Measurements from ENCODE around the gene MTOR.

DNA sequence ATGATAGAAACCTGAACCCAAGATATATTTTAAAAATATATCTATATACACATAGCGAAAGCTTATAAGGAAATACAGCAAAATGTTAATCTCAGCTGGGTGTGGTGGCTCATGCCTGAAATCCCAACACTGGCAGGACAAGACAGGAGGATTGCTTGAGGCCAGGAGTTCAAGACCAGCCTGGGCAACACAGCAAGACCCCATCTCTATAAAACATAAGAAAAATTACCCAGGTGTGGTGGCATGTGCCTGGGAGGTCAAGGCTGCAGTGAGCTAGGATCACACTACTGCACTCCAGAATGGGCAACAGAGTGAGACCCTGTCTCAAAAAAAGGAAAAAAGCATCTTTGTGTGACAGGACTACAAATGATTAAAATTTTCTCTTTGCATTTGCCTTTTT, 196.6 kb downstream of the MTOR start:
- TF ChIP-seq, protein P1, sequence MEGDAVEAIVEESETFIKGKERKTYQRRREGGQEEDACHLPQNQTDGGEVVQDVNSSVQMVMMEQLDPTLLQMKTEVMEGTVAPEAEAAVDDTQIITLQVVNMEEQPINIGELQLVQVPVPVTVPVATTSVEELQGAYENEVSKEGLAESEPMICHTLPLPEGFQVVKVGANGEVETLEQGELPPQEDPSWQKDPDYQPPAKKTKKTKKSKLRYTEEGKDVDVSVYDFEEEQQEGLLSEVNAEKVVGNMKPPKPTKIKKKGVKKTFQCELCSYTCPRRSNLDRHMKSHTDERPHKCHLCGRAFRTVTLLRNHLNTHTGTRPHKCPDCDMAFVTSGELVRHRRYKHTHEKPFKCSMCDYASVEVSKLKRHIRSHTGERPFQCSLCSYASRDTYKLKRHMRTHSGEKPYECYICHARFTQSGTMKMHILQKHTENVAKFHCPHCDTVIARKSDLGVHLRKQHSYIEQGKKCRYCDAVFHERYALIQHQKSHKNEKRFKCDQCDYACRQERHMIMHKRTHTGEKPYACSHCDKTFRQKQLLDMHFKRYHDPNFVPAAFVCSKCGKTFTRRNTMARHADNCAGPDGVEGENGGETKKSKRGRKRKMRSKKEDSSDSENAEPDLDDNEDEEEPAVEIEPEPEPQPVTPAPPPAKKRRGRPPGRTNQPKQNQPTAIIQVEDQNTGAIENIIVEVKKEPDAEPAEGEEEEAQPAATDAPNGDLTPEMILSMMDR (IDR thresholded peaks at IDR 0.05; ENCODE audit: low read length) = no peak
- TF ChIP-seq EZH2phosphoT487 (IDR thresholded peaks at IDR 0.05; ENCODE audit: low read length) = no peak
